Fibroblast of lung (primary cell): ENCODE data around the gene DDX6. TPM values are rescaled to one million over a fixed set of nuclear protein-coding genes. Genes with fewer than 3 reads are reported as not detected.

Source experiments
- DNase-seq, 2 donors: peaks; one replicate each; pipeline versions ENCODE4 v3.0.0 to v3.0.0-alpha.2; 2010; ENCODE audit warnings: low read depth in 2 of 2
- H2AFZ ChIP-seq: 2 replicates; pipeline ENCODE4 v1.5.1; 2012; ENCODE audit warnings: low read length, control low read depth, inconsistent platforms
- H3K27ac ChIP-seq: 2 replicates; pipeline ENCODE4 v1.5.1; 2011; ENCODE audit warnings: low read length, control low read depth; ENCODE audit not compliant: insufficient read depth
- H3K27me3 ChIP-seq: 2 replicates; pipeline ENCODE4 v1.5.1; 2011; ENCODE audit warnings: mild to moderate bottlenecking, low read length; ENCODE audit not compliant: control insufficient read depth, insufficient read depth
- H3K36me3 ChIP-seq: 2 replicates; pipeline ENCODE4 v1.5.1; 2011; ENCODE audit warnings: low read length; ENCODE audit not compliant: control insufficient read depth, insufficient read depth
- H3K4me1 ChIP-seq: 2 replicates; pipeline ENCODE4 v1.5.1; 2011; ENCODE audit warnings: low read length; ENCODE audit not compliant: control insufficient read depth, insufficient read depth; ENCODE audit errors: extremely low read depth
- H3K4me2 ChIP-seq: 2 replicates; pipeline ENCODE4 v1.5.1; 2011; ENCODE audit warnings: low read length, control low read depth; ENCODE audit not compliant: insufficient read depth; ENCODE audit errors: extremely low read depth
- H3K4me3 ChIP-seq, 4 experiments: fragments of 200-600 bp in 1 of 4; sonication (generic) in 1 of 4; replicated peaks in 1 of 4; 2 replicates each; pipeline ENCODE4 v1.5.1; 2011 to 2016; ENCODE audit warnings: low read length in 4 of 4, low read depth in 3 of 4, mild to moderate bottlenecking in 3 of 4, control low read depth in 2 of 4, inconsistent platforms in 1 of 4, mixed read lengths in 1 of 4; ENCODE audit not compliant: insufficient read depth in 1 of 4; ENCODE audit errors: control extremely low read depth in 1 of 4
- H3K79me2 ChIP-seq: 2 replicates; pipeline ENCODE4 v1.5.1; 2012; ENCODE audit warnings: mild to moderate bottlenecking, low read length, inconsistent platforms; ENCODE audit not compliant: control insufficient read depth, insufficient read depth
- H3K9ac ChIP-seq: 2 replicates; pipeline ENCODE4 v1.5.1; 2011; ENCODE audit warnings: mild to moderate bottlenecking, low read length, control low read depth; ENCODE audit not compliant: insufficient read depth
- H3K9me3 ChIP-seq: 2 replicates; pipeline ENCODE4 v1.5.1; 2012; ENCODE audit warnings: low read depth, low read length; ENCODE audit not compliant: control insufficient read depth, insufficient read depth
- H4K20me1 ChIP-seq: 2 replicates; pipeline ENCODE4 v1.5.1; 2011; ENCODE audit warnings: low read length; ENCODE audit not compliant: control insufficient read depth, insufficient read depth; ENCODE audit errors: extremely low read depth
- EZH2 ChIP-seq: IDR thresholded peaks from 2 replicates; pipeline ENCODE4 v1.5.1; 2012; ENCODE audit warnings: low read length, control low read depth, mild to moderate bottlenecking; ENCODE audit errors: missing control alignments
- polyA plus RNA-seq, 2 donors: library from polyadenylated mRNA; depleted of rRNA in 1 of 2; stranded (reverse) in 1 of 2; unstranded in 1 of 2; fragments of >200 nt; gene quantifications; 2 replicates each; pipeline ENCODE4 v1.2.1, GENCODE V29; 2011 to 2012; ENCODE audit warnings: missing spikeins in 1 of 2
- total RNA-seq: library from RNA; depleted of rRNA; stranded (reverse); fragments of >200 nt; gene quantifications from 2 replicates; pipeline ENCODE4 v1.2.1, GENCODE V29; 2014
- TF ChIP-seq, protein P1 (sequence below), 2 donors: IDR thresholded peaks in 1 of 2; conservative IDR thresholded peaks in 1 of 2; 1 replicate in 1 of 2; 2 replicates in 1 of 2; pipeline ENCODE4 v1.5.1; 2011 to 2012; ENCODE audit warnings: low read length in 2 of 2, control low read depth in 1 of 2, inconsistent platforms in 1 of 2, low read depth in 1 of 2, mild to moderate bottlenecking in 1 of 2

Gene DDX6
- total and polyA plus RNA-seq, 2 donors (not counting 1 experiment from before 2014, with no cell fraction given), result 91.2 to 105 TPM

DNA sequence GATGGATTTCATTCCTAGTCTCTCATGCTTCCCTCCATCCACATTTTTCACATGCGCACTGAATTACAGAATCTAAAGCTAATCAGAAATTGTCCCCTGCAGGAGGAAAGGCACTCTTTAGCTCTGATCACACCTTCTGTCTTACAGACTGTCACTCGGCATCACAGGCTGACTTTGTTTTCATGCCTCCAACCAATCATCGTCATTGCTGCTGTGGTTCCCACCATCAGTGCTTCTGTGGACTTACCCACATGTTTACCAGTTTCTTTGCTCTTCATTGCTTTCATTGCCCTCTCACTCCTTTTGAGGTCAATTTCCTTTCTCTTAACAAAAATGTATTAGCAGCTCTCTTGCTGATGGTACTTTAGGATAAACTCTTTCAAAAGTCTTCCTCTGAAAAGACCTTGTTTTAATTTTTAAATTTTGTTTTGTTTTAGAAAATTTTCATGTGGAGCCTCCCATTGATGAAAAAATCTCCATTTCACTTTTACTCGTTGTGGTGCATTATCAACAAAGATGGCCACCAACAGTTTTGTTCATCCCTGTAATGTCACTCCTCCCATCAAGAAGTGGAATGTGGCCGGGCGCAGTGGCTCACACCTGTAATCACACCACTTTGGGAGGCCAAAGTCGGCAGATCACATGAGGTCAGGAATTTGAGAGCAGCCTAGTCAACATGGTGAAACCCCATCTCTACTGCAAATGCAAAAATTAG, 91.3 kb downstream of the DDX6 start:
- no peaks in the 10 kb centered on the region for H4K20me1 ChIP-seq
- H3K4me2 ChIP-seq, result no peak overlapping the region
- H3K36me3 ChIP-seq, result no peaks in the 10 kb centered on the region
- H3K4me3 ChIP-seq, result no peak overlapping the region
- no peaks in the 10 kb centered on the region for H3K27me3 ChIP-seq
- H3K4me1 ChIP-seq, result no peaks in the 10 kb centered on the region
- H3K79me2 ChIP-seq, result no peaks in the 10 kb centered on the region
- DNase-seq, result no peak
- no peak overlapping the region for H3K9ac ChIP-seq
- no peak overlapping the region for H3K27ac ChIP-seq
- no peak overlapping the region for H2AFZ ChIP-seq
- TF ChIP-seq EZH2, result no peak
- TF ChIP-seq, protein P1, sequence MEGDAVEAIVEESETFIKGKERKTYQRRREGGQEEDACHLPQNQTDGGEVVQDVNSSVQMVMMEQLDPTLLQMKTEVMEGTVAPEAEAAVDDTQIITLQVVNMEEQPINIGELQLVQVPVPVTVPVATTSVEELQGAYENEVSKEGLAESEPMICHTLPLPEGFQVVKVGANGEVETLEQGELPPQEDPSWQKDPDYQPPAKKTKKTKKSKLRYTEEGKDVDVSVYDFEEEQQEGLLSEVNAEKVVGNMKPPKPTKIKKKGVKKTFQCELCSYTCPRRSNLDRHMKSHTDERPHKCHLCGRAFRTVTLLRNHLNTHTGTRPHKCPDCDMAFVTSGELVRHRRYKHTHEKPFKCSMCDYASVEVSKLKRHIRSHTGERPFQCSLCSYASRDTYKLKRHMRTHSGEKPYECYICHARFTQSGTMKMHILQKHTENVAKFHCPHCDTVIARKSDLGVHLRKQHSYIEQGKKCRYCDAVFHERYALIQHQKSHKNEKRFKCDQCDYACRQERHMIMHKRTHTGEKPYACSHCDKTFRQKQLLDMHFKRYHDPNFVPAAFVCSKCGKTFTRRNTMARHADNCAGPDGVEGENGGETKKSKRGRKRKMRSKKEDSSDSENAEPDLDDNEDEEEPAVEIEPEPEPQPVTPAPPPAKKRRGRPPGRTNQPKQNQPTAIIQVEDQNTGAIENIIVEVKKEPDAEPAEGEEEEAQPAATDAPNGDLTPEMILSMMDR (conservative IDR thresholded peaks at IDR 0.05 in 1 of 2, IDR thresholded peaks at IDR 0.05 in 1 of 2; ENCODE audit: low read depth in 1 of 2, low read length in 2 of 2), result no peak
- no peaks in the 10 kb centered on the region for H3K9me3 ChIP-seq

Other genes starting within 250 kb of the DDX6 start
- 28.8 and 32.5 TPM in 2 replicates for gene IFT46, start 225.2 kb downstream of the DDX6 start, total RNA-seq
- 30.8 and 46.2 TPM in 2 replicates for gene IFT46, start 225.2 kb downstream of the DDX6 start, polyA plus RNA-seq
- 87.8 and 116 TPM in 2 replicates for gene ARCN1, start 218.8 kb downstream of the DDX6 start, total RNA-seq
- gene ARCN1, start 218.8 kb downstream of the DDX6 start, polyA plus RNA-seq, result 359 and 387 TPM in 2 replicates
- gene PHLDB1, start 183.5 kb downstream of the DDX6 start, total RNA-seq, result 45.5 and 51.4 TPM in 2 replicates
- gene PHLDB1, start 183.5 kb downstream of the DDX6 start, polyA plus RNA-seq, result 59.0 and 61.4 TPM in 2 replicates
- gene TREH, start 111.5 kb downstream of the DDX6 start, total RNA-seq, result not detected in 2 replicates
- gene TREH, start 111.5 kb downstream of the DDX6 start, polyA plus RNA-seq, result not detected in 2 replicates
- gene CXCR5, start 92.7 kb upstream of the DDX6 start, total RNA-seq, result not detected in 2 replicates
- not detected in 2 replicates for gene CXCR5, start 92.7 kb upstream of the DDX6 start, polyA plus RNA-seq
- gene BCL9L, start 134.8 kb upstream of the DDX6 start, total RNA-seq, result 11.0 and 23.1 TPM in 2 replicates
- 7.0 and 11.5 TPM in 2 replicates for gene BCL9L, start 134.8 kb upstream of the DDX6 start, polyA plus RNA-seq
- not detected in 2 replicates for gene UPK2, start 165.1 kb upstream of the DDX6 start, total RNA-seq
- not detected in 2 replicates for gene UPK2, start 165.1 kb upstream of the DDX6 start, polyA plus RNA-seq
- not detected in 2 replicates for gene FOXR1, start 180.6 kb upstream of the DDX6 start, total RNA-seq
- gene FOXR1, start 180.6 kb upstream of the DDX6 start, polyA plus RNA-seq, result not detected in 2 replicates
- gene CENATAC, start 207.0 kb upstream of the DDX6 start, total RNA-seq, result 15.2 and 21.5 TPM in 2 replicates
- 10.1 and 11.0 TPM in 2 replicates for gene CENATAC, start 207.0 kb upstream of the DDX6 start, polyA plus RNA-seq
- 525 and 1,335 TPM in 2 replicates for gene RPS25, start 227.2 kb upstream of the DDX6 start, total RNA-seq
- gene RPS25, start 227.2 kb upstream of the DDX6 start, polyA plus RNA-seq, result 2,775 and 2,854 TPM in 2 replicates
- gene TRAPPC4, start 227.6 kb upstream of the DDX6 start, total RNA-seq, result 60.6 and 74.7 TPM in 2 replicates
- gene TRAPPC4, start 227.6 kb upstream of the DDX6 start, polyA plus RNA-seq, result 109 and 207 TPM in 2 replicates
- 10.0 and 10.1 TPM in 2 replicates for gene SLC37A4, start 239.7 kb upstream of the DDX6 start, total RNA-seq
- gene SLC37A4, start 239.7 kb upstream of the DDX6 start, polyA plus RNA-seq, result 12.6 and 14.4 TPM in 2 replicates